Smooth muscle cell (in vitro differentiated cells): Measurements from ENCODE around the gene TMCC2. TPM values are rescaled to one million over a fixed set of nuclear protein-coding genes. Genes with fewer than 3 reads are reported as not detected.
"Not testable (repeated sequence)": the region's sequence is repeated elsewhere in the genome, so short reads cannot be mapped to it uniquely, and the experiment has no call there.

Experiments used
- DNase-seq: peaks from one replicate; lab custom pipeline; 2025; ENCODE audit not compliant: unreplicated experiment; lab: John Stamatoyannopoulos, UW
- H2AFZ ChIP-seq: fragments of 200-600 bp; sonication (generic); 2 replicates; pipeline ENCODE4 v1.6.0; 2016; ENCODE audit warnings: antibody characterized with exemption, low read depth, mild to moderate bottlenecking
- H3F3A ChIP-seq: fragments of 200-600 bp; sonication (generic); 2 replicates; pipeline ENCODE4 v1.6.0; 2017; ENCODE audit warnings: antibody characterized with exemption, low read depth
- H3K27ac ChIP-seq: fragments of 200-600 bp; sonication (generic); 2 replicates; pipeline ENCODE4 v1.5.1; 2016; ENCODE audit warnings: low read depth, mild to moderate bottlenecking
- H3K27me3 ChIP-seq: fragments of 200-600 bp; sonication (generic); 2 replicates; pipeline ENCODE4 v1.6.1; 2016; ENCODE audit warnings: low read depth, mild to moderate bottlenecking
- H3K36me3 ChIP-seq: fragments of 200-600 bp; sonication (generic); 2 replicates; pipeline ENCODE4 v1.5.1; 2016; ENCODE audit warnings: low read depth
- H3K4me1 ChIP-seq: fragments of 200-600 bp; sonication (generic); 2 replicates; pipeline ENCODE4 v1.5.1; 2016; ENCODE audit warnings: low read depth
- H3K4me2 ChIP-seq: fragments of 200-600 bp; sonication (generic); 2 replicates; pipeline ENCODE4 v1.6.0; 2016; ENCODE audit warnings: mild to moderate bottlenecking
- H3K4me3 ChIP-seq: fragments of 200-600 bp; sonication (generic); 2 replicates; pipeline ENCODE4 v1.5.1; 2016; ENCODE audit warnings: mild to moderate bottlenecking
- H3K79me2 ChIP-seq: fragments of 200-600 bp; sonication (generic); 2 replicates; pipeline ENCODE4 v1.6.0; 2016; ENCODE audit warnings: low read depth, mild to moderate bottlenecking
- H3K9ac ChIP-seq: fragments of 200-600 bp; sonication (generic); 2 replicates; pipeline ENCODE4 v1.6.0; 2016; ENCODE audit warnings: low read depth
- H3K9me3 ChIP-seq: fragments of 200-600 bp; sonication (generic); replicated peaks from 2 replicates; pipeline ENCODE4 v1.5.1; 2016; ENCODE audit warnings: low read depth
- H4K20me1 ChIP-seq: fragments of 200-600 bp; sonication (generic); 2 replicates; pipeline ENCODE4 v1.6.0; 2016; ENCODE audit warnings: low read depth
- CTCF ChIP-seq: fragments of 200-600 bp; sonication (generic); IDR thresholded peaks from 2 replicates; pipeline ENCODE4 v1.5.1; 2017; ENCODE audit warnings: borderline replicate concordance, mild to moderate bottlenecking, antibody characterized with exemption; ENCODE audit not compliant: insufficient read depth, poor library complexity, severe bottlenecking
- WGBS: methylation state at CpG from one replicate; pipeline ENCODE4 v1.1.7; 2016; ENCODE audit warnings: low lambda C conversion rate; 5-methylcytosine and 5-hydroxymethylcytosine counted together
- polyA plus RNA-seq: library from polyadenylated mRNA; unstranded; fragments of >200 nt; fragmentation: Nextera tagmentation; extraction: Ambion mirVana; gene quantifications from 2 replicates; pipeline ENCODE4 v1.2.1, GENCODE V29; 2016
- total RNA-seq: library from RNA; depleted of rRNA; stranded (reverse); fragments of >200 nt; gene quantifications from 2 replicates; pipeline ENCODE4 v1.2.3, GENCODE V29; 2014

The TMCC2 gene
- total and polyA plus RNA-seq, 2 experiments from 2014 or later, result 3.3 to 5.6 TPM

- Histone ChIP-seq H3K36me3 (no peaks in the 10 kb centered on the region), H3K4me3 (no peak overlapping the region), H3F3A (no peaks in the 10 kb centered on the region), H3K27me3 (peaks cover 8% of the 10 kb centered on the region), H3K9ac (no peak overlapping the region), H3K27ac (no peak overlapping the region), H3K4me2 (no peak overlapping the region), H3K79me2 (no peaks in the 10 kb centered on the region), H3K4me1 (peaks cover 5% of the 10 kb centered on the region), H4K20me1 (peaks cover 3% of the 10 kb centered on the region), H3K9me3 (no peaks in the 10 kb centered on the region), H2AFZ (no peak overlapping the region)
- 89% methylated on average over 7 of the region's 7 CpGs for WGBS
- TF ChIP-seq CTCF, result no peak
- DNase-seq, result no peak
Measured at GRCh38 chr1:205232127-205232820, 4.5 kb downstream of the TMCC2 start.

GRCh38 chr1:205232945-205233397 is 5.2 kb downstream of the TMCC2 start:
- Histone ChIP-seq H3K9ac (no peak overlapping the region), H3K36me3 (no peaks in the 10 kb centered on the region), H3K4me2 (no peak overlapping the region), H3K27ac (no peak overlapping the region), H3K4me1 (peaks cover 4% of the 10 kb centered on the region), H3K79me2 (no peaks in the 10 kb centered on the region), H2AFZ (no peak overlapping the region), H3K27me3 (peaks cover 8% of the 10 kb centered on the region), H3K4me3 (no peak overlapping the region), H4K20me1 (peaks cover 3% of the 10 kb centered on the region), H3K9me3 (no peaks in the 10 kb centered on the region), H3F3A (no peaks in the 10 kb centered on the region)
- DNase-seq, result no peak
- TF ChIP-seq CTCF, result no peak
- WGBS, result 86% methylated on average over 3 of the region's 3 CpGs

GRCh38 chr1:205233986-205234385 is 6.2 kb downstream of the TMCC2 start:
- WGBS, result 95% methylated on average over 7 of the region's 7 CpGs
- not testable (repeated sequence) for H3K4me3 ChIP-seq, H3K9ac ChIP-seq, H3K27me3 ChIP-seq, H3K4me2 ChIP-seq, DNase-seq, H3F3A ChIP-seq, H4K20me1 ChIP-seq, H3K27ac ChIP-seq, H3K79me2 ChIP-seq, H3K9me3 ChIP-seq, H3K36me3 ChIP-seq, H2AFZ ChIP-seq, H3K4me1 ChIP-seq

- Histone ChIP-seq H3K79me2 (no peaks in the 10 kb centered on the region), H3K27me3 (no peaks in the 10 kb centered on the region), H4K20me1 (no peaks in the 10 kb centered on the region), H3K4me1 (no peaks in the 10 kb centered on the region), H3K27ac (no peak overlapping the region), H3K4me3 (no peak overlapping the region), H3F3A (no peaks in the 10 kb centered on the region), H3K9ac (no peak overlapping the region), H2AFZ (no peak overlapping the region), H3K36me3 (no peaks in the 10 kb centered on the region), H3K9me3 (no peaks in the 10 kb centered on the region), H3K4me2 (no peak overlapping the region)
- 96% methylated on average over 6 of the region's 6 CpGs for WGBS
- no peak for TF ChIP-seq CTCF
- no peak for DNase-seq
Measured at GRCh38 chr1:205235951-205236350, 8.2 kb downstream of the TMCC2 start.
